Liver (tissue), 3 donors: ENCODE measurements around the gene CDH4.

Experiments
- CTCF ChIP-seq: fragments of 150-350 bp; IDR thresholded peaks from 2 replicates; pipeline ENCODE4 v1.5.1; 2017; ENCODE audit warnings: improper control_type of control experiment, low read depth, low read length; ENCODE audit not compliant: missing input control
- HNF4G ChIP-seq: IDR thresholded peaks from 2 replicates; pipeline ENCODE4 v1.6.1; 2016; ENCODE audit warnings: antibody characterized with exemption
- JUND ChIP-seq, 2 donors: IDR thresholded peaks; 2 replicates each; pipeline ENCODE4 v1.6.1; 2016; ENCODE audit warnings: antibody characterized with exemption in 2 of 2
- MAX ChIP-seq: IDR thresholded peaks from 2 replicates; pipeline ENCODE4 v1.6.1; 2016; ENCODE audit warnings: antibody characterized with exemption
- RXRA ChIP-seq, 2 donors: IDR thresholded peaks; 2 replicates each; pipeline ENCODE4 v1.6.1; 2017 to 2018; ENCODE audit warnings: antibody characterized with exemption in 2 of 2, mild to moderate bottlenecking in 1 of 2
- SP1 ChIP-seq: IDR thresholded peaks from 2 replicates; pipeline ENCODE4 v1.6.1; 2018; ENCODE audit warnings: antibody characterized with exemption, mild to moderate bottlenecking
- donor health status: healthy.
- donor health status: healthy.

GRCh38 chr20:61433176-61433575 lies 181.1 kb downstream of the CDH4 start:
- TF ChIP-seq CTCF = no peak
- no peak for TF ChIP-seq JUND (IDR thresholded peaks at IDR 0.05)
- no peak for TF ChIP-seq MAX
- TF ChIP-seq RXRA (IDR thresholded peaks at IDR 0.05) = no peak
- no peak for TF ChIP-seq SP1
- no peak for TF ChIP-seq HNF4G
